A673 (cell line): ENCODE data around the gene ACACA. TPM values are rescaled to one million over a fixed set of nuclear protein-coding genes. Genes with fewer than 3 reads are reported as not detected.

Source experiments
- BruUV-seq: library from RNA; stranded (reverse); fragments of 400-500 nt; replicated peaks from 2 replicates; lab custom pipeline; 2021; lab: Mats Ljungman, UMichigan
- CTCF ChIA-PET: fragments of 300-600 bp; sonication (Branson Sonifier 250); formaldehyde crosslinking; loops from one replicate; lab custom pipeline; 2022; ENCODE audit warnings: antibody characterized with exemption; lab: Charles Lee
- POLR2A ChIA-PET: fragments of 300-600 bp; sonication (Branson Sonifier 250); formaldehyde crosslinking; loops from one replicate; lab custom pipeline; 2022; ENCODE audit warnings: antibody characterized with exemption; ENCODE audit not compliant: low non-redundant PET; lab: Charles Lee
- DNase-seq: peaks from one replicate; pipeline ENCODE4 v3.0.0-alpha.2; 2015; ENCODE audit warnings: low spot score
- H3K27ac ChIP-seq: fragments of 200-600 bp; sonication (generic); 2 replicates; pipeline ENCODE4 v1.5.1; 2016; ENCODE audit warnings: mixed run types, low read depth, mild to moderate bottlenecking, mixed read lengths, antibody characterized with exemption, low read length; ENCODE audit not compliant: poor library complexity, severe bottlenecking
- H3K27me3 ChIP-seq: fragments of 200-600 bp; sonication (generic); replicated peaks from 2 replicates; pipeline ENCODE4 v1.6.1; 2017; ENCODE audit warnings: mixed run types, low read depth, mild to moderate bottlenecking, mixed read lengths, antibody characterized with exemption, low read length; ENCODE audit not compliant: insufficient read depth, poor library complexity
- H3K36me3 ChIP-seq: fragments of 200-600 bp; sonication (generic); 2 replicates; pipeline ENCODE4 v1.6.1; 2016; ENCODE audit warnings: mixed run types, mild to moderate bottlenecking, mixed read lengths, antibody characterized with exemption, low read length; ENCODE audit not compliant: insufficient read depth, poor library complexity, severe bottlenecking
- H3K4me1 ChIP-seq: fragments of 200-600 bp; sonication (generic); 2 replicates; pipeline ENCODE4 v1.6.1; 2017; ENCODE audit warnings: mixed run types, mild to moderate bottlenecking, mixed read lengths, antibody characterized with exemption, low read length; ENCODE audit not compliant: insufficient read depth, poor library complexity, severe bottlenecking
- H3K4me3 ChIP-seq: fragments of 200-600 bp; sonication (generic); 2 replicates; pipeline ENCODE4 v1.5.1; 2016; ENCODE audit warnings: low read depth, mixed run types, mild to moderate bottlenecking, mixed read lengths, low read length; ENCODE audit not compliant: poor library complexity, severe bottlenecking
- H3K9me3 ChIP-seq: fragments of 200-600 bp; sonication (generic); 2 replicates; pipeline ENCODE4 v1.6.1; 2016; ENCODE audit warnings: mixed run types, low read depth, mild to moderate bottlenecking, mixed read lengths, antibody characterized with exemption, low read length; ENCODE audit not compliant: poor library complexity, severe bottlenecking
- EZH2 ChIP-seq: fragments of 200-600 bp; sonication (generic); IDR thresholded peaks from 2 replicates; pipeline ENCODE4 v1.6.1; 2017; ENCODE audit warnings: borderline replicate concordance, low read depth, mild to moderate bottlenecking, mixed read lengths, antibody characterized with exemption, low read length; ENCODE audit not compliant: poor library complexity, severe bottlenecking
- intact Hi-C: fragments of 100-400 bp; cut with micrococcal nuclease; formaldehyde crosslinking; loops from one replicate; pipeline ENCODE4 v1.10.0; 2022; ENCODE audit not compliant: unreplicated experiment
- total RNA-seq: library from RNA; stranded (reverse); gene quantifications from 2 replicates; pipeline ENCODE4 v1.2.3, GENCODE V29; 2021
- TF ChIP-seq, protein P1 (sequence below): fragments of 300-800, 200-600 bp; sonication (generic); conservative IDR thresholded peaks from 2 replicates; pipeline ENCODE4 v1.5.1; 2017; ENCODE audit warnings: low read depth, mild to moderate bottlenecking, antibody characterized with exemption, low read length, moderate library complexity, mixed read lengths

ACACA gene
- total RNA-seq, 1 experiment from 2014 or later = 68.3 TPM

DNA sequence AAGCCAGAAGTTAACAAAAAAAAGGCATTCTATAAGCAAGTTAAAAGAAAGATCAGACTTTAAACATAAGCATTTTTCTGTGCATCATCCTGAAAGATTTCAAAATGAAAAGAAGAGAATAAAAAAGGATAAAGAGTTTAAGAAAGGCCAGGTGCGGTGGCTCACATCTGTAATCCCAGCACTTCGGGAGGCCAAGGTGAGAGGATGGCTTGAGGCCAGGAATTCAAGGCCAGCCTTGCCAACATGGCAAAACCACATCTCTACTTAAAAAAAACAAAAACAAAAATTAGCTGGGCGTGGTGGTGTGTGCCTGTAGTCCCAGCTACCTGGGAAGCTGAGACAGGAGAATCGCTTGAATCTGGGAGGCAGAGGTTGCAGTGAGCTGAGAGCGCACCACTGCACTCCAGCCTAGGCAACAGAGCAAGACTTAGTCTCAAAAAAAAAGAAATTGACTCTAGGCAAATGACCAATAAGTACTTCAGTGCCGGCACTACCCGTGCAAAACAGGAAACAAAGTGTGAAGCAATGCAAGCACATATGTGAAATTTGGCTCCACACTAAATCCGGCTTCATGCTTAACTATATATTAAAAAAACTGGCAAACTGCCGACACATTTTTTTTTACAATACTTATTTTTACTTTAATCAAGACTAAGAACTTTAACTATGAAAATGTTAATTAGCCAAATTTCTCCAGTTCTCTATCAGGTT lies 114.1 kb downstream of the ACACA start:
- ChIA-PET POLR2A (no interaction called here), CTCF (no interaction called here)
- TF ChIP-seq, protein P1, sequence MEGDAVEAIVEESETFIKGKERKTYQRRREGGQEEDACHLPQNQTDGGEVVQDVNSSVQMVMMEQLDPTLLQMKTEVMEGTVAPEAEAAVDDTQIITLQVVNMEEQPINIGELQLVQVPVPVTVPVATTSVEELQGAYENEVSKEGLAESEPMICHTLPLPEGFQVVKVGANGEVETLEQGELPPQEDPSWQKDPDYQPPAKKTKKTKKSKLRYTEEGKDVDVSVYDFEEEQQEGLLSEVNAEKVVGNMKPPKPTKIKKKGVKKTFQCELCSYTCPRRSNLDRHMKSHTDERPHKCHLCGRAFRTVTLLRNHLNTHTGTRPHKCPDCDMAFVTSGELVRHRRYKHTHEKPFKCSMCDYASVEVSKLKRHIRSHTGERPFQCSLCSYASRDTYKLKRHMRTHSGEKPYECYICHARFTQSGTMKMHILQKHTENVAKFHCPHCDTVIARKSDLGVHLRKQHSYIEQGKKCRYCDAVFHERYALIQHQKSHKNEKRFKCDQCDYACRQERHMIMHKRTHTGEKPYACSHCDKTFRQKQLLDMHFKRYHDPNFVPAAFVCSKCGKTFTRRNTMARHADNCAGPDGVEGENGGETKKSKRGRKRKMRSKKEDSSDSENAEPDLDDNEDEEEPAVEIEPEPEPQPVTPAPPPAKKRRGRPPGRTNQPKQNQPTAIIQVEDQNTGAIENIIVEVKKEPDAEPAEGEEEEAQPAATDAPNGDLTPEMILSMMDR = no peak
- no peak for TF ChIP-seq EZH2
- H3K4me1 ChIP-seq = peaks cover 13% of the 10 kb centered on the region
- H3K9me3 ChIP-seq = no peaks in the 10 kb centered on the region
- no peak overlapping the region for H3K27ac ChIP-seq
- BruUV-seq = no TSS peak
- no peak overlapping the region for H3K4me3 ChIP-seq
- H3K27me3 ChIP-seq = no peaks in the 10 kb centered on the region
- peak; percentile 46 for DNase-seq
- no peaks in the 10 kb centered on the region for H3K36me3 ChIP-seq
- intact Hi-C loops = no loop called here

DNA sequence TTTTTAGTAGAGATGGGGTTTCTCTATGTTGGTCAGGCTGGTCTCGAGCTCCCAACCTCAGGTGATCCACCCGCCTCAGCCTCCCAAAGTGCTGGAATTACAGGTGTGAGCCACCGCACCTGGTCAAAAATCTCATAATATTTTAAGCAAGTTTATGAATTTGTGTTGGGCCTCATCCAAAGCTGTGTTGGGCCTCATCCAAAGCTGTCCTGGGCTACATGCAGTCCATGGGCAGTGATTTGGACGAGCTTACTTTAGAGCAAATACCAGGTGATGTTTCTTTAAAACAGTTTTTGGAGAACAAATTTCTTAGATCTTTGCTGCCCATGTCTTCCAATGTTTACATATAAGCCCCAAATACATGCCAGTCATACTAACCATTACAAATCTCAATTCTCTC lies 115.3 kb downstream of the ACACA start:
- no peak overlapping the region for H3K27ac ChIP-seq
- intact Hi-C loops = no loop called here
- no peaks in the 10 kb centered on the region for H3K27me3 ChIP-seq
- peaks cover 13% of the 10 kb centered on the region for H3K4me1 ChIP-seq
- ChIA-PET CTCF (no interaction called here), POLR2A (no interaction called here)
- DNase-seq = no peak
- TF ChIP-seq EZH2 = no peak
- TF ChIP-seq, protein P1 = no peak
- no TSS peak for BruUV-seq
- H3K36me3 ChIP-seq = no peaks in the 10 kb centered on the region
- no peaks in the 10 kb centered on the region for H3K9me3 ChIP-seq
- no peak overlapping the region for H3K4me3 ChIP-seq

DNA sequence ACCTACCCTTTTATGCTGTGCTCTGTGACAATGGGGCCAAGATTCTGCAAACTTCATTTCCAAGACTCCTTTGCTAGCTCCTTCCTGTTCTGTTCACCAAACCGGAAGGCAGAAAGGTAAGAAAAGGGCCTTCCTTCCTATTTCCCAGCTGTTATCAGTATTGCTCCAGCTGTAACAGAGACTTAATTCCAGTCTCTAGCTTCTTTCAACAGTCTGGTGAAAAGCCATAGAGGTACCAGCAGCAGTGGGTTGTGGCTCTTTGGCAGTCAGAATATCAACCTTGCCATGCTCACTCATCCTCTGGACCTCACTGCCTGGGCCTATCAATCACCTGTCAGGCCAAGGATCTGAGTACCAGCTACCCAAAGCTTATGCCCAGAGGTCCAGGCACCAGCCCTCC lies 120.2 kb downstream of the ACACA start:
- POLR2A ChIA-PET = no interaction called here
- no peak for TF ChIP-seq EZH2
- TF ChIP-seq, protein P1 = no peak
- Histone ChIP-seq H3K4me3 (no peak overlapping the region), H3K27me3 (no peaks in the 10 kb centered on the region), H3K27ac (no peak overlapping the region), H3K36me3 (no peaks in the 10 kb centered on the region), H3K4me1 (no peaks in the 10 kb centered on the region), H3K9me3 (no peaks in the 10 kb centered on the region)
- CTCF ChIA-PET = interaction anchor here (0.8 kb wide), 1 partner anchor 683 kb away, joined by 3 read pairs; no protein-coding TSS in a partner anchor
- no peak for DNase-seq
- no TSS peak for BruUV-seq
- intact Hi-C loops = no loop called here
